Mesothelial cell of epicardium (in vitro differentiated cells): ENCODE results near the gene ARHGEF7. TPM values are rescaled to one million over a fixed set of nuclear protein-coding genes. Genes with fewer than 3 reads are reported as not detected.

Experiments
- DNase-seq, 2 experiments: peaks; one replicate each; pipeline ENCODE4 v3.0.0; 2021; ENCODE audit warnings: low spot score in 2 of 2; ENCODE audit not compliant: unreplicated experiment in 2 of 2
- H3K27ac Mint-ChIP-seq: 2 replicates; pipeline ENCODE4 v1.8.0; 2021; ENCODE audit warnings: mixed read lengths
- H3K27me3 Mint-ChIP-seq: 2 replicates; pipeline ENCODE4 v1.8.0; 2021; ENCODE audit warnings: low read depth, mixed read lengths
- H3K36me3 Mint-ChIP-seq: 2 replicates; pipeline ENCODE4 v1.8.0; 2021; ENCODE audit warnings: mixed read lengths
- H3K4me1 Mint-ChIP-seq: 2 replicates; pipeline ENCODE4 v1.8.0; 2021; ENCODE audit warnings: mixed read lengths
- H3K4me3 Mint-ChIP-seq: 2 replicates; pipeline ENCODE4 v1.8.0; 2021; ENCODE audit warnings: mild to moderate bottlenecking, moderate library complexity, mixed read lengths
- H3K9me3 Mint-ChIP-seq: 2 replicates; pipeline ENCODE4 v1.8.0; 2021; ENCODE audit warnings: mixed read lengths
- total RNA-seq: library from RNA; stranded (reverse); gene quantifications from 3 replicates; pipeline ENCODE4 v1.2.1, GENCODE V29; 2021
- TF ChIP-seq, protein P1 (sequence below): fragments of 200-600 bp; sonication (generic); IDR thresholded peaks from one replicate; pipeline ENCODE4 v1.5.0; 2021; ENCODE audit warnings: antibody characterized with exemption; ENCODE audit not compliant: unreplicated experiment

ARHGEF7 gene
- total RNA-seq, 1 donor from 2014 or later: 95.9 TPM

DNA sequence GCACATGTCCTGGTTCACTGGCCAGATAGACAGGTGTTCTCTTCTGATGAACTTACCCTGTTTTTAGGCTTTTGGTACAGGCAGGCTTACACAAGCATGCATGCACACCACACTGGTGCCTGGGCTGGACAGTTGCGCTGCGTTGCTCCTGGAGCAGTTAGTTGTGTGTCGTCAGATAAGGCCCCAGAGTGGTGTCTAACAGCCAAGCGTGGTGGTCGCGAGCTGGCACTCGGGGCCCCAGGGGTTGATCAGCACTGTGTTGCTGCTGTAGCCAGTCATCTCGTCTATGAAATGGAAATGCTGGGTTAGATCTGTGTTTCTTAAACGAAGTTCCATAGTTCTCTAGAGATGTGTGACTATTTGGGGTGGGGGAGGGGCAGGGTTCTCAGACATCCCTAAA is 180.8 kb downstream of the ARHGEF7 start:
- Mint-ChIP-seq H3K27me3 (no peaks in the 10 kb centered on the region), H3K9me3 (no peaks in the 10 kb centered on the region), H3K36me3 (peaks cover 25% of the 10 kb centered on the region), H3K27ac (no peak overlapping the region), H3K4me3 (no peak overlapping the region), H3K4me1 (no peaks in the 10 kb centered on the region)
- no peak for DNase-seq
- TF ChIP-seq, protein P1, sequence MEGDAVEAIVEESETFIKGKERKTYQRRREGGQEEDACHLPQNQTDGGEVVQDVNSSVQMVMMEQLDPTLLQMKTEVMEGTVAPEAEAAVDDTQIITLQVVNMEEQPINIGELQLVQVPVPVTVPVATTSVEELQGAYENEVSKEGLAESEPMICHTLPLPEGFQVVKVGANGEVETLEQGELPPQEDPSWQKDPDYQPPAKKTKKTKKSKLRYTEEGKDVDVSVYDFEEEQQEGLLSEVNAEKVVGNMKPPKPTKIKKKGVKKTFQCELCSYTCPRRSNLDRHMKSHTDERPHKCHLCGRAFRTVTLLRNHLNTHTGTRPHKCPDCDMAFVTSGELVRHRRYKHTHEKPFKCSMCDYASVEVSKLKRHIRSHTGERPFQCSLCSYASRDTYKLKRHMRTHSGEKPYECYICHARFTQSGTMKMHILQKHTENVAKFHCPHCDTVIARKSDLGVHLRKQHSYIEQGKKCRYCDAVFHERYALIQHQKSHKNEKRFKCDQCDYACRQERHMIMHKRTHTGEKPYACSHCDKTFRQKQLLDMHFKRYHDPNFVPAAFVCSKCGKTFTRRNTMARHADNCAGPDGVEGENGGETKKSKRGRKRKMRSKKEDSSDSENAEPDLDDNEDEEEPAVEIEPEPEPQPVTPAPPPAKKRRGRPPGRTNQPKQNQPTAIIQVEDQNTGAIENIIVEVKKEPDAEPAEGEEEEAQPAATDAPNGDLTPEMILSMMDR: no peak

DNA sequence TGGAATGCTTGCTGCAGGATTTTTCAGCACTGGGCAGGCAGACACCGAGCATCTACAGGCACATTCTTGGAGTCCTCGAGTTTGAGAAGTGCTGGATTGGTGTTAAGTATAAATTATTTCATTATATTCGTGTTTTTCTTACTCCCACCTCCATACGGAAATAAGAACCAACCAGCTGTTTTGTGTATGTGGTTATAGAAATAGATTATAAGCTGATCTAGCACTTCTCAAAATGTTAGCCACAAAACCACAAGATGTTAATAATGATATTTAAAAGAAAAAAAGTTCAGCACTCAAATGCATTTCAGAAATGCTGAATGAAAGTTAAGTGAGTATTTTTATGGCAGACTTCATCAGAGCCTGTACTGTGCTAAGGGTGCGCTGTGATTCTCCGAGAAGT is 181.3 kb downstream of the ARHGEF7 start:
- no peak for DNase-seq
- H3K4me1 Mint-ChIP-seq: no peaks in the 10 kb centered on the region
- H3K36me3 Mint-ChIP-seq: peaks cover 28% of the 10 kb centered on the region
- TF ChIP-seq, protein P1: no peak
- no peaks in the 10 kb centered on the region for H3K27me3 Mint-ChIP-seq
- H3K27ac Mint-ChIP-seq: no peak overlapping the region
- H3K4me3 Mint-ChIP-seq: no peak overlapping the region
- H3K9me3 Mint-ChIP-seq: no peaks in the 10 kb centered on the region

DNA sequence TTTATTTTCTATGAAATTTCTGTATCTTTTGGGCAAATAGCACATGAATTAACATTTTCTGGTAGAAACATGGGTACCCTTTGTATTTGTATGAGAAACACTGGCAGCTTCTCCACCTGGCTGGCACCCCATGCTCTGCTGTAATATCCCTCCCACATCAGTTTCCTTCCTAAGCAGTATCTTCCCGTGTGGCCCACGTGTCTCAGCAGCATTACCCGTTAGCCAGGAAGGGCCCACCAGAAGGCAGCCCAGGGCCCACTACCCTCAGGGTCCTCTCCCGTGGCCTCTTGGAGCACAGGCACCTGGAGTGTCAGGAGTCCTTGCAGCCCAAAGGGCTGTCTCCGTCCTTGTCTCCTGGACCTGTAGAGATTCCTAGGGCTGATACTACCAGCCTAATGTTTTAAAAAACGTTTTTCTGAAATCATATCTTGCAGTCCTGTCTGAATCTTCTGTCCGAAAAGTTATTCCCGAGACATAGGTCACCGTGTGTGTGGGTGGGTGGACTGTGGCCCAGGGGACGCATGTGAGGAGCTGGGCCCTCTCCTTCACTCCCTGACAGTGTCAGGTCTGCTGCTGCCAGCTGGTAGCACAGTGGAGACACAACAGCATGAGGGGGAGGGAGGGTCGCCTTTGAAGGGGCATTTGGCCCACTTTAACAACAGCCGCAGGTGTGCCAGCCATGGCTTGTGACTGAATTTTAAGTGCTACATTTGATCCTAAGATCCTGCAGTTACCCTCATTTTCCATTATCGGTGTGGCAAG is 183.3 kb downstream of the ARHGEF7 start:
- no peaks in the 10 kb centered on the region for H3K9me3 Mint-ChIP-seq
- TF ChIP-seq, protein P1: no peak
- no peaks in the 10 kb centered on the region for H3K4me1 Mint-ChIP-seq
- H3K36me3 Mint-ChIP-seq: peaks cover 28% of the 10 kb centered on the region
- no peak overlapping the region for H3K27ac Mint-ChIP-seq
- H3K27me3 Mint-ChIP-seq: no peaks in the 10 kb centered on the region
- H3K4me3 Mint-ChIP-seq: no peak overlapping the region
- DNase-seq: no peak

DNA sequence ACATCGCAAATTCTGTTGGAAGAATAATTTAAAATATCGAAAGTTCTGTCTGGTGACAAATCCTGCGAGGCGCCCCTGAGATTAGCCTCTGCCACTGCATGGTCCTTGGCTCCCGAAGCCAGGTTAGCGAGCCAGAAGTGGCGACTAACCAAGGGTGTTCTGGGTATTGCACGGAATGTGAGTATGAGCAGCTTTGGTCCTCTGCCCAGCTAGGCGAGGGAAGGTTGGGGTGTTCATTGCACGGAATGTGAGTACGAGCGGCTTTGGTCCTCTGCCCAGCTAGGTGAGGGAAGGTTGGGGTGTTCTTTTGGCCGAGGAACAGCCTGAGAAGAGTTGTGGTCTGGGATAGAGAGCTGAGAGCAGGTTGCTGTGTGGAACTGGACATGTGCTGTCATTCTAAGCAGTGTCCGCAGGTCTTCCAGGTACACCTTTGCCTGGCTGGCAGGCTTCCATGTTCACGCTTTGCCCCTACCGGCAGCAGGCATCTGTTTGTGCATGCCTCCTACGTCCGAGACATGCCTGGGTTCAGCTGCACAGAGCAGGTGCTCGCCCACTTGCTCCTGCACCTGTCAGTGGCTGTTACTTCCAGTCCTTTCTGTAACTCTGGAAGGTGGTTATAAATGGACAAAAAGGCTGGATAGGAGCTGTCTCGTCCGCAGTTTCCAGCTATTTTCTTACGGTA is 187.1 kb downstream of the ARHGEF7 start:
- TF ChIP-seq, protein P1: no peak
- peaks cover 57% of the 10 kb centered on the region for H3K36me3 Mint-ChIP-seq

DNA sequence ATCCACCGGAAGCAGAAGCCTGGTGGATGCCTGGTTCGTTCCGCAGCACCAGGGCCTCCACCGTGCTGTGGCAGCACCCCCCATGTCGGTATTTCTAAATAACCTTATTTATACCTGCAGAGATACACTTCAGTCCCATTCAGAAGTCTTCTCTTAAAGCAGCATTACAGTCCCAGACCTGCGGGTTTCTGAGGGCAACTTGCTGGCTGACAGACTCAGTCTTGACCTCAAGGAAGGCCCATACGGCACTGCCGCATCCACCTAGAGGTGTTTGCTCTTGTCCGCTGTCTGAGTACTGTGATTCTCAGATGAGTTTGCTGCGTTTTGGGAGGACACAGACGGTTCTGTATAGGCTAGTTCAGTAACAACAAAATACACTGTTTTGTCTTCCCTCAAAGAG is 188.4 kb downstream of the ARHGEF7 start:
- TF ChIP-seq, protein P1: no peak

More for the DNA sequence above, 187.1 kb downstream of the ARHGEF7 start:
- H3K9me3 Mint-ChIP-seq: peaks cover 6% of the 10 kb centered on the region
- H3K4me3 Mint-ChIP-seq: no peak overlapping the region
- no peak overlapping the region for H3K27ac Mint-ChIP-seq
- DNase-seq: no peak
- no peaks in the 10 kb centered on the region for H3K4me1 Mint-ChIP-seq
- H3K27me3 Mint-ChIP-seq: no peaks in the 10 kb centered on the region

More for the DNA sequence above, 188.4 kb downstream of the ARHGEF7 start:
- H3K4me1 Mint-ChIP-seq: no peaks in the 10 kb centered on the region
- peaks cover 63% of the 10 kb centered on the region for H3K36me3 Mint-ChIP-seq
- no peak overlapping the region for H3K27ac Mint-ChIP-seq
- H3K27me3 Mint-ChIP-seq: no peaks in the 10 kb centered on the region
- peaks cover 6% of the 10 kb centered on the region for H3K9me3 Mint-ChIP-seq
- H3K4me3 Mint-ChIP-seq: no peak overlapping the region
- DNase-seq: no peak
